Measurements from ENCODE around the gene TNFRSF12A. TPM values are rescaled to one million over a fixed set of nuclear protein-coding genes. Genes with fewer than 3 reads are reported as not detected.

The TNFRSF12A gene
- total RNA-seq, 4 donors from 2014 or later: 11.7 to 60.0 (median 23.6) TPM

DNA sequence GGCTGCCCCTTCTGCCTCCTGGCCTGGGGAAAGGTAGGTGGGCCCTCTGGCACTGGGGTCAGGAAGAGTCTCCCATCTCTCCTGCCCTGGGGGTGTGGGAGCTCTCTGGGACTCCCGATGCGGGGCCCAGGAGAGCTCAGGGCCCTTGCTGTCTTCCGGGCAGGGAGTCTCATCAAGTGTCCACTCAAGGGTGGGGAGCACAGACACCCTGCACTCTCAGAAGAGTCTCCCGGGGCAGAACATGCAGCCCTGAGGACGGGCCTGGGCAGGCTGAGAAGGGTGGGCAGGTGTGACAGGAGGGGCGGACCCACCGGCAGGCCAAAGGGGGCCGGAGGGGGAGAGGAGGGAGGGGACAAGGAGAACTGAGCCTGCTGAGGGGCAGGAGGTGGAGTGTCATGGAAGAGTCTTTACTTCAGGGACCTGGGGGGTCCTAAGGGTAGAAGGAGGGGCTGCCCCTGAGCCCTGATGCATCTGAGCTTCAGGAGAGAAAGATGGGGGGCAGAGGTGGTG lies 31.5 kb upstream of the TNFRSF12A start:
- WGBS, 2 donors: 46 to 65% methylated on average over 6 to 8 of the region's 8 CpGs
- no peak for DNase-seq (ENCODE audit: low spot score in 2 of 2)
- intact Hi-C loops (cut with DNase I; ENCODE audit: low total_unique reads): no loop called here
- no peak overlapping the region for H3K4me3 ChIP-seq (ENCODE audit: low read depth, poor library complexity, severe bottlenecking)
- TF ChIP-seq, protein P1, sequence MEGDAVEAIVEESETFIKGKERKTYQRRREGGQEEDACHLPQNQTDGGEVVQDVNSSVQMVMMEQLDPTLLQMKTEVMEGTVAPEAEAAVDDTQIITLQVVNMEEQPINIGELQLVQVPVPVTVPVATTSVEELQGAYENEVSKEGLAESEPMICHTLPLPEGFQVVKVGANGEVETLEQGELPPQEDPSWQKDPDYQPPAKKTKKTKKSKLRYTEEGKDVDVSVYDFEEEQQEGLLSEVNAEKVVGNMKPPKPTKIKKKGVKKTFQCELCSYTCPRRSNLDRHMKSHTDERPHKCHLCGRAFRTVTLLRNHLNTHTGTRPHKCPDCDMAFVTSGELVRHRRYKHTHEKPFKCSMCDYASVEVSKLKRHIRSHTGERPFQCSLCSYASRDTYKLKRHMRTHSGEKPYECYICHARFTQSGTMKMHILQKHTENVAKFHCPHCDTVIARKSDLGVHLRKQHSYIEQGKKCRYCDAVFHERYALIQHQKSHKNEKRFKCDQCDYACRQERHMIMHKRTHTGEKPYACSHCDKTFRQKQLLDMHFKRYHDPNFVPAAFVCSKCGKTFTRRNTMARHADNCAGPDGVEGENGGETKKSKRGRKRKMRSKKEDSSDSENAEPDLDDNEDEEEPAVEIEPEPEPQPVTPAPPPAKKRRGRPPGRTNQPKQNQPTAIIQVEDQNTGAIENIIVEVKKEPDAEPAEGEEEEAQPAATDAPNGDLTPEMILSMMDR (IDR thresholded peaks at IDR 0.05): no peak
- TF ChIP-seq POLR2A (IDR thresholded peaks at IDR 0.05): no peak

DNA sequence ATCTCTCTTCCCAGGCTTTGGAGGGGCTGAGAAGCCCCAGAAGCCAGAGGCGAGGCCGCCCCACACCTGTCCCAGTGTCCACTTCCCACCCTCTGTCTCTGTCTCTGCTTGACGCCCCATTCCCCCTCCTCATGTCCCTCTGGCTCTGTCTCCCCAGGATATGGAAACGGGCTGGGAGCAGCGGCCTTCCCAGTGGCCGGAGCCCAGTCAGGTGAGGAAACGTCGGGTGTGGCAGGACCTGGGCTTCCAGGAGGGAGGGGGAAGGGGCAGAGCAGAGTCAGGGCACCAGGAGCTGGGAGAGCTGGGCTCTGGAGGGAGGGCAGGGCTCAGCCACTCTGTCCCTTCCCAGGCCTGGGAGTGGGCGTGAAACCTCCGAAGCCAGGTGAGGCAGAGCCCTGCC lies 29.3 kb upstream of the TNFRSF12A start:
- H3K4me3 ChIP-seq (ENCODE audit: low read depth, poor library complexity, severe bottlenecking): no peak overlapping the region
- WGBS, 2 donors: 38 to 51% methylated on average over 9 to 10 of the region's 10 CpGs
- TF ChIP-seq, protein P1 (IDR thresholded peaks at IDR 0.05): no peak
- no peak for TF ChIP-seq POLR2A (IDR thresholded peaks at IDR 0.05)
- intact Hi-C loops (cut with DNase I; ENCODE audit: low total_unique reads): no loop called here
- no peak for DNase-seq (ENCODE audit: low spot score in 2 of 2)

DNA sequence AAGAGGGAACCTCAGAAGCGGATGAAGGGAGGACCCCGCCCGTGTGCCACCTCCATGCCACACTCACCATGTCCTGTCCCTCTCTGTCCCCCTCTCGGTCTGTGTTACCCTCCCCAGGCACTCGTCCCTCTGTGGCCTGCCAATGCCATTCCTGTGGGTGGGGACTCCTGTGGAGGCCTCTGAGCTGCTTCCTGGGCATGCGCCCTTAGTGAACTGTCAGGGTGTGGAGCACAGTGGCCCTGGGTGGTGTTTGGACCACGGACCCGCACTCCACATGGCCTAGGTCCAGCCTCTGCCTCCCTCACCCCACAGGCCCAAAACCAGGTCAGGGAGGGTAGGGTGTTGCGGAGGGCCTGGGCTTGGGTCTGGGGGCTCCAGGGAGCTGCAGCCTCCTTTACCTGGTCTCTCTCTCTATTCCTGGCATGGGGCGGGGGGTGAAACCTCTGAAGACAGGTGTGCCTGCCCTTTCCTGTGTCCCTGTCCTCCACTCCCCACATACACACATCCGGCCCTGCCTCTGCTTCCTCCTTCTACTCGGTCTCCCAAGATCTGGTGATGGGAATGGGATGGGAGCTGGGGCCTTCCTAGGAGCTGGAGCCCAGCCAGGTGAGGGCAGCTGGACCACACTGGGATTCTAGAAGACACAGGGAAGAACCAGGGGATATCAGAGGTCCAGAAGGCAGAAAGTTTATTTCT lies 28.5 kb upstream of the TNFRSF12A start:
- DNase-seq (ENCODE audit: low spot score in 2 of 2): no peak
- intact Hi-C loops (cut with DNase I; ENCODE audit: low total_unique reads): no loop called here
- no peak for TF ChIP-seq POLR2A (IDR thresholded peaks at IDR 0.05)
- TF ChIP-seq, protein P1 (IDR thresholded peaks at IDR 0.05): no peak
- WGBS, 2 donors: 71 to 77% methylated on average over 10 to 11 of the region's 12 CpGs
- H3K4me3 ChIP-seq (ENCODE audit: low read depth, poor library complexity, severe bottlenecking): no peak overlapping the region

DNA sequence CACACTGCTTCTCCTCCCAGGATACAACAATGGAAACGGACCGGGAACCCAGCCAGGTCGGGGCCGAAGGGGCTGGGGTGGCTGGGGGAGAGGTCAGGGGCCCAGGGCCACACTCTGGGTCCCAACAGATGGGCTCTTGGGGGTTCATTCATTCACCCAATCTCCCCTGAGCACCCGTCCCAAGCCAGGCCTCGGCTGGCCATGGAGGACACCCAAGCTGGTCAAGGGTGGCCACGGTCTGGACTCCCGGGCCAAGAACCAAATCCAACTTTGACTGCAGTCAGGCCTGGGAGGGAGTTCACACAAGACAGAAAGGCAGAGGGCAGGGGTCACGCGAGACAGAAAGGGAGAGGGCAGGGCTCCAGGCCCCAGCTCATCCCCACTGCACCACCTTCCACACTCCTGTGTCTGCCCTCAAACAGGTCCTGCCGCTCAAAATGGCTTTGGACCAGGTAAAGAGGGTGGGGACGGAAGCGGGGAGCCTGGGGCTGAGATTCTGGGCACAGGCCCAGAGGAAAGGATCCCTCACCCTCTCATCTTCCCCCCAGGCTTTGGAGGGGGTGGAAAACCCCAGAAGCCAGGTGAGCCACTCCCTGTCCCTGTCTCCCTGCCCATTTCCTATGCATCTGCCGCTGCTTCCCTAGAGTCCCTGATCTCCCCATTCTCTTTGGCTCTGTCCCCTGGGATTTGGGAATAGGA lies 27.6 kb upstream of the TNFRSF12A start:
- 51 to 55% methylated on average over 8 to 14 of the region's 14 CpGs for WGBS, 2 donors
- intact Hi-C loops (cut with DNase I; ENCODE audit: low total_unique reads): no loop called here

DNA sequence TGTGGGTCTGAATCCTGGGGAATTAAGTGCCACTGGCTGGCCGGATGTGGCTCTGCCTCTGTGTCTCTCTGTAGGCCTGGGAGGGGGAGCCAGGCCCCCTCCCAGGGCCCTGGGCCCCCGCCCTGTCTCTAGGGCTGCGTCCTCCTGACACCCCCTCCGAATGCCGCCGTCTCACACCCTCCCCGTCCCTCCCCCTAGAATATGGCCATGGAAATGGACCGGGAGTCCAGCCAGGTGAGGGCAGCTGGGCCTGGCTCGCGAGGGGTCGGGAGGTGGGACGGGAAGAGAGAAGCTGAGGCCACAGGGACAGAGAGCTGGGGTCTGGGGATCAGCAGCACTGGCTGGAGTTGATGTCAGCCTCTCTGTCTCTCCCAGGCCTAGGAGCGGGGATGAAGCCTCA lies 23.9 kb upstream of the TNFRSF12A start:
- TF ChIP-seq, protein P1 (IDR thresholded peaks at IDR 0.05): no peak
- no peak for TF ChIP-seq POLR2A (IDR thresholded peaks at IDR 0.05)
- no peak overlapping the region for H3K4me3 ChIP-seq (ENCODE audit: low read depth, poor library complexity, severe bottlenecking)
- intact Hi-C loops (cut with DNase I; ENCODE audit: low total_unique reads): no loop called here
- 79 to 90% methylated on average over 10 to 13 of the region's 13 CpGs for WGBS, 2 donors
- no peak for DNase-seq (ENCODE audit: low spot score in 2 of 2)

More for the DNA sequence above, 27.6 kb upstream of the TNFRSF12A start:
- H3K4me3 ChIP-seq (ENCODE audit: low read depth, poor library complexity, severe bottlenecking): no peak overlapping the region
- DNase-seq (ENCODE audit: low spot score in 2 of 2): peak in 1 of 2 donors; percentile 52
- TF ChIP-seq, protein P1 (IDR thresholded peaks at IDR 0.05): no peak
- no peak for TF ChIP-seq POLR2A (IDR thresholded peaks at IDR 0.05)
